HG03060 (cell line): ENCODE results near the gene RTCB.

Experiments used
- ATAC-seq: cut with Tn5 transposase; IDR thresholded peaks from one replicate; pipeline ENCODE4 v1.9.1; 2021; ENCODE audit warnings: low read depth, moderate number of reproducible peaks; ENCODE audit not compliant: unreplicated experiment

RTCB gene

GRCh38 chr22:32411829-32412592 lies at the start of gene RTCB:
TSS of gene RTCB (minus strand) at chr22:32412247. CDS start at chr22:32412156, 91 bp downstream.
- ATAC-seq: peak; percentile 45

- no peak for ATAC-seq
Measured at GRCh38 chr22:32457031-32457430, 45.0 kb upstream of the RTCB start.

GRCh38 chr22:32448980-32449379 lies 36.9 kb upstream of the RTCB start:
- no peak for ATAC-seq

- ATAC-seq: no peak
Measured at GRCh38 chr22:32446321-32446720, 34.3 kb upstream of the RTCB start.

- ATAC-seq: no peak
Measured at GRCh38 chr22:32444068-32444467, 32.0 kb upstream of the RTCB start.

GRCh38 chr22:32430352-32430751 lies 18.3 kb upstream of the RTCB start:
- ATAC-seq: no peak

- no peak for ATAC-seq
Measured at GRCh38 chr22:32426881-32427280, 14.8 kb upstream of the RTCB start.

GRCh38 chr22:32423664-32424063 lies 11.6 kb upstream of the RTCB start:
- no peak for ATAC-seq

GRCh38 chr22:32422062-32422461 lies 10.0 kb upstream of the RTCB start:
- ATAC-seq: no peak

GRCh38 chr22:32421484-32421883 lies 9.4 kb upstream of the RTCB start:
- no peak for ATAC-seq

GRCh38 chr22:32417906-32418305 lies 5.9 kb upstream of the RTCB start:
- ATAC-seq: no peak

GRCh38 chr22:32416556-32417085 lies 4.6 kb upstream of the RTCB start:
- ATAC-seq: no peak

- no peak for ATAC-seq
Measured at GRCh38 chr22:32414191-32414590, 2.1 kb upstream of the RTCB start.

GRCh38 chr22:32413719-32414118 lies 1.7 kb upstream of the RTCB start:
- no peak for ATAC-seq

- ATAC-seq: no peak
Measured at GRCh38 chr22:32411402-32411801, 645 bp downstream of the RTCB start.

- ATAC-seq: no peak
Measured at GRCh38 chr22:32410459-32410858, 1.6 kb downstream of the RTCB start.

GRCh38 chr22:32409977-32410376 lies 2.1 kb downstream of the RTCB start:
- ATAC-seq: no peak

- ATAC-seq: no peak
Measured at GRCh38 chr22:32407936-32408335, 4.1 kb downstream of the RTCB start.

- ATAC-seq: no peak
Measured at GRCh38 chr22:32407312-32407711, 4.7 kb downstream of the RTCB start.

GRCh38 chr22:32404021-32404420 lies 8.0 kb downstream of the RTCB start:
- no peak for ATAC-seq

GRCh38 chr22:32401486-32401885 lies 10.6 kb downstream of the RTCB start:
- no peak for ATAC-seq

GRCh38 chr22:32396746-32397145 lies 15.3 kb downstream of the RTCB start:
- ATAC-seq: no peak
